Measurements from ENCODE around the gene COL11A1. TPM values are rescaled to one million over a fixed set of nuclear protein-coding genes. Genes with fewer than 3 reads are reported as not detected.
A peak's percentile ranks its signal among the peaks of the same experiment; 100 is the strongest.

COL11A1 gene
- total and polyA plus RNA-seq, 2 of the 4 experiments (the other 2 are of a cell fraction): 4.6 to 5.2 TPM

GRCh38 chr1:102861247-102861646 lies 247.1 kb downstream of the COL11A1 start:
- Histone ChIP-seq H4K20me1 (ENCODE audit: insufficient read depth, low read length) (no peaks in the 10 kb centered on the region), H4K5ac (ENCODE audit: low read depth, low read length) (no peak overlapping the region), H4K91ac (ENCODE audit: insufficient read depth, low read depth, low read length) (no peak overlapping the region), H2BK5ac (ENCODE audit: low read depth, low read length, poor library complexity, severe bottlenecking) (peak overlapping the region; percentile 11), H2BK20ac (ENCODE audit: low read depth, low read length) (peak overlapping the region; percentile 74; the same call in 1 of the 2 replicates), H2AK9ac (replicated peaks; ENCODE audit: low read depth, low read length, poor library complexity) (no peak overlapping the region), H3K23ac (ENCODE audit: low read depth, low read length) (no peak overlapping the region), H3K9me1 (ENCODE audit: insufficient read depth, low read length) (no peaks in the 10 kb centered on the region; the same call in 1 of the 2 replicates), H3K18ac (ENCODE audit: low read depth, low read length) (no peak overlapping the region), H3K56ac (ENCODE audit: extremely low read depth, insufficient read depth, low read length) (no peak overlapping the region), H2BK120ac (ENCODE audit: low read depth, low read length) (peak overlapping the region; percentile 38; the same call in 1 of the 2 replicates), H3K79me1 (ENCODE audit: low read depth in 1 of 2, low read length in 2 of 2) (no peaks in the 10 kb centered on the region), H2AFZ (replicated peaks; ENCODE audit: low read length, poor library complexity) (no peak overlapping the region), H3K27ac (ENCODE audit: insufficient read depth, low read length) (no peak overlapping the region), H3K27me3 (ENCODE audit: control insufficient read depth, insufficient read depth, low read length) (no peaks in the 10 kb centered on the region), H3K9me3 (ENCODE audit: control insufficient read depth, insufficient read depth, low read length) (peaks cover 2% of the 10 kb centered on the region; the same call in 1 of the 2 replicates), H3K9ac (ENCODE audit: low read depth, low read length) (no peak overlapping the region), H3K14ac (replicated peaks; ENCODE audit: low read depth, low read length) (no peak overlapping the region), H2BK15ac (ENCODE audit: low read depth, low read length) (no peak overlapping the region), H2AK5ac (ENCODE audit: low read depth, low read length) (no peak overlapping the region), H3K4ac (ENCODE audit: low read depth, low read length) (no peak overlapping the region), H3K4me1 (ENCODE audit: control insufficient read depth, insufficient read depth, low read length) (peaks cover 4% of the 10 kb centered on the region; the same call in 1 of the 2 replicates), H3K36me3 (ENCODE audit: control insufficient read depth, insufficient read depth, low read length) (no peaks in the 10 kb centered on the region), H4K8ac (ENCODE audit: low read depth in 2 of 2, low read length in 2 of 2) (no peak overlapping the region), H3K4me3 (ENCODE audit: insufficient read depth, low read depth, low read length) (no peak overlapping the region), H3K4me2 (ENCODE audit: low read depth, low read length) (no peak overlapping the region)
- dilution Hi-C loops (cut with HindIII; ENCODE audit: low sequenced_read_pairs, unreplicated experiment): no loop called here
- BruUV-seq (replicated peaks): no TSS peak
- in situ Hi-C loops (cut with MboI; ENCODE audit: low sequenced_read_pairs): no loop called here
- ATAC-seq (ENCODE audit: low read depth) (peak; percentile 61), DNase-seq (peak; percentile 43)
- TF ChIP-seq FOS (IDR thresholded peaks at IDR 0.05; ENCODE audit: low read depth, low read length): no peak
- no peak for TF ChIP-seq SMC3 (IDR thresholded peaks at IDR 0.05; ENCODE audit: low read depth, low read length)
- no peak for TF ChIP-seq CEBPB (IDR thresholded peaks at IDR 0.05; ENCODE audit: low read depth, low read length)
- TF ChIP-seq POLR2A (IDR thresholded peaks at IDR 0.05; ENCODE audit: low read depth, low read length): no peak
- TF ChIP-seq RFX5 (IDR thresholded peaks at IDR 0.05; ENCODE audit: low read depth, low read length): no peak
- TF ChIP-seq NFE2L2 (IDR thresholded peaks at IDR 0.05; ENCODE audit: low read depth, low read length): no peak
- no peak for TF ChIP-seq CTCF (conservative IDR thresholded peaks at IDR 0.05; ENCODE audit: low read depth, low read length)
- no peak for TF ChIP-seq MXI1 (IDR thresholded peaks at IDR 0.05; ENCODE audit: borderline replicate concordance, low read depth, low read length)
- no peak for TF ChIP-seq RCOR1 (IDR thresholded peaks at IDR 0.05; ENCODE audit: insufficient replicate concordance, low read length)
- TF ChIP-seq USF2 (IDR thresholded peaks at IDR 0.05; ENCODE audit: low read depth, low read length): no peak
- TF ChIP-seq MAFK (IDR thresholded peaks at IDR 0.05; ENCODE audit: low read depth, low read length): no peak
- TF ChIP-seq RAD21 (IDR thresholded peaks at IDR 0.05; ENCODE audit: low read length): no peak
- TF ChIP-seq MAZ (IDR thresholded peaks at IDR 0.05; ENCODE audit: borderline replicate concordance, low read depth, low read length): no peak
- TF ChIP-seq CHD1 (IDR thresholded peaks at IDR 0.05; ENCODE audit: low read depth, low read length): no peak
- TF ChIP-seq BHLHE40 (IDR thresholded peaks at IDR 0.05; ENCODE audit: low read depth, low read length): no peak
- TF ChIP-seq ELK1 (IDR thresholded peaks at IDR 0.05; ENCODE audit: borderline replicate concordance, low read depth, low read length): no peak
- POLR2A ChIA-PET (ENCODE audit: unreplicated experiment): no interaction called here
- no CpG with 5 or more reads among the region's 3 CpGs for WGBS, 2 experiments (ENCODE audit: extremely low coverage in 2 of 2, insufficient read length in 1 of 2)
- CTCF ChIA-PET: interaction anchor here (0.7 kb wide), 1 partner anchor 101 kb away, joined by 3 read pairs; no protein-coding TSS in a partner anchor
- intact Hi-C loops (cut with micrococcal nuclease): no loop called here

Measured in IMR-90 (cell line).